ENCODE data around the gene DDA1. TPM values are rescaled to one million over a fixed set of nuclear protein-coding genes. Genes with fewer than 3 reads are reported as not detected.

Gene DDA1
- total and polyA plus RNA-seq, 9 of the 15 experiments (the other 6 are each of a cell fraction or from before 2014, with no cell fraction given): 1.4 to 83.8 (median 33.8) TPM

DNA sequence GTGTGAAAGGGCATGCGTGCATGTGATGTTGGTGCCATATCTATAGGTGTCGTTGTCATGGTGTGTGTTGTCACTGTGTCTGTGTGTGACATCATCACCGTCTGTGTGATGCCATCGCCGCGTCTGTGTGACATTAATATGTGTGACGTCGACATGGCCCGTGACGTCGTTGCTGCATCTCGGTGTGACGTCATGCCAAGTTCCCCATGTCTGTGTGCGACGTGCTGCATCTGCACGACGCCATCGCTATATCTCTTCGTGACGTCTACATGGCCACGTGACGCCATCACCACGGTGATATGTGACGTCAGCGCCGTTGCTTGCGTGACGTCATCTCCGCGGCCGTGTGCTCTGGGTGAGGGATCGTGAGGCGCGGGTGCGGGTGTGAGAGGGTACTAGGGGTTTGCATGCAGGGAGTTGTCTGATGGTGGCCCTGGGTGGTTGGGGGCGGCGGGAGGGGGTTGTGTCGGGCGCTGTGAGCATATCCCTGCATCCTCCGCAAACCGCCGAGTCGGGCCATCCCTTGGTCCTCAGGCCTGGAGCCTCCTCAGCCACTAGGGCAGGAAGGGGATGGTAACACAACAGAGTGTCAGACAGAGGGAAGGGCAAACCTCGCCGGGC lies 42.6 kb downstream of the DDA1 start (continued):
- TF ChIP-seq POLR2B (IDR thresholded peaks at IDR 0.05; ENCODE audit: low read depth, partially characterized antibody) (no peak), BCOR (IDR thresholded peaks at IDR 0.05) (peak; percentile 29; the same call in 1 of the 2 replicates), CREM (IDR thresholded peaks at IDR 0.05; ENCODE audit: low read depth) (peak; percentile 100), CSDE1 (IDR thresholded peaks at IDR 0.05) (peak in 1 of 2 experiments; percentile 97; a peak in 2 of 4 replicates), PATZ1 (CRISPR knock-in tag; IDR thresholded peaks at IDR 0.05; ENCODE audit: borderline replicate concordance) (no peak), E2F8 (IDR thresholded peaks at IDR 0.05; ENCODE audit: low read depth, partially characterized antibody) (peak; percentile 81), HMGN3 (IDR thresholded peaks at IDR 0.05; ENCODE audit: borderline replicate concordance, extremely low read depth, insufficient read length, low read depth, low read length) (no peak), POLR2G (IDR thresholded peaks at IDR 0.05; ENCODE audit: low read depth, low read length) (no peak), CEBPG (CRISPR knock-in tag; IDR thresholded peaks at IDR 0.05) (peak; percentile 77), CEBPG (tag; conservative IDR thresholded peaks at IDR 0.05 in 1 of 2, IDR thresholded peaks at IDR 0.05 in 1 of 2) (no peak), ID3 (CRISPR knock-in tag; IDR thresholded peaks at IDR 0.05) (no peak), ID3 (tag; IDR thresholded peaks at IDR 0.05) (peak; percentile 73; the same call in 1 of the 2 replicates), ETV1 (tag; conservative IDR thresholded peaks at IDR 0.05; ENCODE audit: low read depth) (0 out of 2 replicates have a peak, but pooled peaks have one; percentile 22), FOSL1 (tag; conservative IDR thresholded peaks at IDR 0.05) (no peak), ZSCAN32 (CRISPR knock-in tag; IDR thresholded peaks at IDR 0.05) (no peak), MEF2D (tag; conservative IDR thresholded peaks at IDR 0.05; ENCODE audit: low read depth) (0 out of 2 replicates have a peak, but pooled peaks have one; percentile 26), NBN (IDR thresholded peaks at IDR 0.05; ENCODE audit: low read depth) (peak; percentile 98), NR2C1 (IDR thresholded peaks at IDR 0.05) (no peak), NR2C1 (tag; IDR thresholded peaks at IDR 0.05) (no peak)
- TF ChIP-seq, protein P1, sequence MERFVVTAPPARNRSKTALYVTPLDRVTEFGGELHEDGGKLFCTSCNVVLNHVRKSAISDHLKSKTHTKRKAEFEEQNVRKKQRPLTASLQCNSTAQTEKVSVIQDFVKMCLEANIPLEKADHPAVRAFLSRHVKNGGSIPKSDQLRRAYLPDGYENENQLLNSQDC (CRISPR knock-in tag; IDR thresholded peaks at IDR 0.05): no peak

Data from K562 (cell line).